Neural cell (in vitro differentiated cells): Measurements from ENCODE around the gene SRC. TPM values are rescaled to one million over a fixed set of nuclear protein-coding genes. Genes with fewer than 3 reads are reported as not detected.

Experiments used
- H2AFZ ChIP-seq: fragments of 200-600, 300-800 bp; sonication (generic), shearing (Covaris generic); 2 replicates; pipeline ENCODE4 v1.6.0; 2014; ENCODE audit warnings: low read depth, mild to moderate bottlenecking, antibody characterized with exemption, low read length, moderate library complexity
- H3F3A ChIP-seq: fragments of 200-600 bp; shearing (Covaris generic); 2 replicates; pipeline ENCODE4 v1.6.1; 2016; ENCODE audit warnings: mild to moderate bottlenecking, moderate library complexity, mixed read lengths, antibody characterized with exemption, low read length; ENCODE audit not compliant: insufficient read depth, poor library complexity, severe bottlenecking
- H3K27ac ChIP-seq: fragments of 200-600, 300-800 bp; sonication (generic), shearing (Covaris generic); 2 replicates; pipeline ENCODE4 v1.5.1; 2014; ENCODE audit warnings: mild to moderate bottlenecking, low read length, moderate library complexity
- H3K27me3 ChIP-seq: fragments of 300-800, 200-600 bp; sonication (generic), shearing (Covaris generic); 2 replicates; pipeline ENCODE4 v1.6.0; 2014; ENCODE audit warnings: mild to moderate bottlenecking, low read depth, low read length, moderate library complexity; ENCODE audit not compliant: insufficient read depth
- H3K36me3 ChIP-seq: fragments of 300-800, 200-600 bp; sonication (generic), shearing (Covaris generic); 2 replicates; pipeline ENCODE4 v1.5.1; 2014; ENCODE audit warnings: mild to moderate bottlenecking, antibody characterized with exemption, low read length, moderate library complexity; ENCODE audit not compliant: insufficient read depth
- H3K4me2 ChIP-seq: fragments of 300-800, 200-600 bp; sonication (generic), shearing (Covaris generic); 2 replicates; pipeline ENCODE4 v1.6.0; 2014; ENCODE audit warnings: mild to moderate bottlenecking, low read length
- H3K4me3 ChIP-seq: fragments of 300-800, 200-600 bp; sonication (generic), shearing (Covaris generic); 2 replicates; pipeline ENCODE4 v1.5.1; 2014; ENCODE audit warnings: mild to moderate bottlenecking, low read length, moderate library complexity
- H3K79me2 ChIP-seq: fragments of 200-600 bp; shearing (Covaris generic); replicated peaks from 2 replicates; pipeline ENCODE4 v1.6.0; 2014; ENCODE audit warnings: mild to moderate bottlenecking, low read length, moderate library complexity; ENCODE audit not compliant: insufficient read depth
- H3K9ac ChIP-seq: fragments of 300-800, 200-600 bp; sonication (generic), shearing (Covaris generic); 2 replicates; pipeline ENCODE4 v1.6.1; 2016; ENCODE audit warnings: mild to moderate bottlenecking, low read length, mixed read lengths
- H3K9me2 ChIP-seq: fragments of 200-600 bp; shearing (Covaris generic); 2 replicates; pipeline ENCODE4 v1.6.1; 2016; ENCODE audit warnings: mild to moderate bottlenecking, low read length, mixed read lengths; ENCODE audit not compliant: insufficient read depth
- H3K9me3 ChIP-seq: fragments of 200-600, 300-800 bp; sonication (generic), shearing (Covaris generic); 2 replicates; pipeline ENCODE4 v1.6.1; 2016; ENCODE audit warnings: mild to moderate bottlenecking, mixed run types, low read length, moderate library complexity, mixed read lengths
- H4K20me1 ChIP-seq: fragments of 200-600 bp; shearing (Covaris generic); 2 replicates; pipeline ENCODE4 v1.6.1; 2016; ENCODE audit warnings: mild to moderate bottlenecking, mixed run types; ENCODE audit not compliant: insufficient read depth
- EP300 ChIP-seq: fragments of 450-650 bp; conservative IDR thresholded peaks from 2 replicates; pipeline ENCODE4 v1.6.1; 2014; ENCODE audit warnings: antibody characterized with exemption, mild to moderate bottlenecking, moderate library complexity; ENCODE audit not compliant: poor library complexity, severe bottlenecking
- EZH2 ChIP-seq: fragments of 200-600, 300-800 bp; shearing (Covaris generic), sonication (generic); IDR thresholded peaks from 2 replicates; pipeline ENCODE4 v1.6.1; 2014; ENCODE audit warnings: antibody characterized with exemption, low read length, borderline replicate concordance, mild to moderate bottlenecking; ENCODE audit not compliant: insufficient read depth, poor library complexity, severe bottlenecking
- MXI1 ChIP-seq: fragments of 450-650 bp; conservative IDR thresholded peaks from 2 replicates; pipeline ENCODE4 v1.6.1; 2014; ENCODE audit warnings: antibody characterized with exemption, mild to moderate bottlenecking; ENCODE audit not compliant: poor library complexity, severe bottlenecking
- POLR2AphosphoS5 ChIP-seq: IDR thresholded peaks from 2 replicates; pipeline ENCODE4 v1.6.1; 2012
- RAD21 ChIP-seq: fragments of 450-650 bp; conservative IDR thresholded peaks from 2 replicates; pipeline ENCODE4 v1.6.1; 2014; ENCODE audit warnings: antibody characterized with exemption, mild to moderate bottlenecking, moderate library complexity
- REST ChIP-seq: IDR thresholded peaks from 2 replicates; pipeline ENCODE4 v1.6.1; 2012; ENCODE audit warnings: borderline replicate concordance
- SMC3 ChIP-seq: fragments of 450-650 bp; conservative IDR thresholded peaks from 2 replicates; pipeline ENCODE4 v1.6.1; 2014; ENCODE audit warnings: antibody characterized with exemption, mild to moderate bottlenecking, moderate library complexity; ENCODE audit not compliant: poor library complexity
- TAF1 ChIP-seq: IDR thresholded peaks from 2 replicates; pipeline ENCODE4 v1.6.1; 2012; ENCODE audit warnings: low read depth
- polyA plus RNA-seq: library from polyadenylated mRNA; depleted of rRNA; stranded (reverse); fragments of >200 nt; gene quantifications from 2 replicates; pipeline ENCODE4 v1.2.3, GENCODE V29; 2014
- TF ChIP-seq, protein P1 (sequence below): fragments of 450-650 bp; IDR thresholded peaks from 2 replicates; pipeline ENCODE4 v1.5.1; 2014; ENCODE audit warnings: antibody characterized with exemption, mild to moderate bottlenecking, moderate library complexity; ENCODE audit not compliant: poor library complexity, severe bottlenecking

The SRC gene
- polyA plus RNA-seq, 1 donor from 2014 or later, result 39.0 TPM

GRCh38 chr20:37333848-37334318 is 12.1 kb upstream of the SRC start:
- no peak overlapping the region for H3K4me2 ChIP-seq
- no peak overlapping the region for H2AFZ ChIP-seq
- TF ChIP-seq RAD21 (no peak), POLR2AphosphoS5 (no peak), SMC3 (no peak), TAF1 (no peak), EP300 (no peak), REST (no peak), EZH2 (no peak), MXI1 (no peak)
- TF ChIP-seq, protein P1, sequence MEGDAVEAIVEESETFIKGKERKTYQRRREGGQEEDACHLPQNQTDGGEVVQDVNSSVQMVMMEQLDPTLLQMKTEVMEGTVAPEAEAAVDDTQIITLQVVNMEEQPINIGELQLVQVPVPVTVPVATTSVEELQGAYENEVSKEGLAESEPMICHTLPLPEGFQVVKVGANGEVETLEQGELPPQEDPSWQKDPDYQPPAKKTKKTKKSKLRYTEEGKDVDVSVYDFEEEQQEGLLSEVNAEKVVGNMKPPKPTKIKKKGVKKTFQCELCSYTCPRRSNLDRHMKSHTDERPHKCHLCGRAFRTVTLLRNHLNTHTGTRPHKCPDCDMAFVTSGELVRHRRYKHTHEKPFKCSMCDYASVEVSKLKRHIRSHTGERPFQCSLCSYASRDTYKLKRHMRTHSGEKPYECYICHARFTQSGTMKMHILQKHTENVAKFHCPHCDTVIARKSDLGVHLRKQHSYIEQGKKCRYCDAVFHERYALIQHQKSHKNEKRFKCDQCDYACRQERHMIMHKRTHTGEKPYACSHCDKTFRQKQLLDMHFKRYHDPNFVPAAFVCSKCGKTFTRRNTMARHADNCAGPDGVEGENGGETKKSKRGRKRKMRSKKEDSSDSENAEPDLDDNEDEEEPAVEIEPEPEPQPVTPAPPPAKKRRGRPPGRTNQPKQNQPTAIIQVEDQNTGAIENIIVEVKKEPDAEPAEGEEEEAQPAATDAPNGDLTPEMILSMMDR, result no peak

GRCh38 chr20:37334450-37334849 is 11.5 kb upstream of the SRC start:
- H3F3A ChIP-seq, result no peaks in the 10 kb centered on the region
- no peak overlapping the region for H3K27ac ChIP-seq
- no peaks in the 10 kb centered on the region for H3K36me3 ChIP-seq
- no peak for TF ChIP-seq MXI1
- no peak for TF ChIP-seq EP300
- TF ChIP-seq REST, result no peak
- TF ChIP-seq RAD21, result no peak
- TF ChIP-seq, protein P1, result no peak
- TF ChIP-seq EZH2, result no peak
- TF ChIP-seq SMC3, result no peak
- TF ChIP-seq POLR2AphosphoS5, result no peak
- TF ChIP-seq TAF1, result no peak
- H2AFZ ChIP-seq, result no peak overlapping the region
- H3K4me3 ChIP-seq, result no peak overlapping the region
- H3K9ac ChIP-seq, result no peak overlapping the region
- no peaks in the 10 kb centered on the region for H3K27me3 ChIP-seq
- H3K79me2 ChIP-seq, result no peaks in the 10 kb centered on the region
- H3K9me2 ChIP-seq, result no peaks in the 10 kb centered on the region
- no peaks in the 10 kb centered on the region for H3K9me3 ChIP-seq
- no peaks in the 10 kb centered on the region for H4K20me1 ChIP-seq
- H3K4me2 ChIP-seq, result no peak overlapping the region

More at GRCh38 chr20:37333848-37334318, 12.1 kb upstream of the SRC start:
- no peaks in the 10 kb centered on the region for H3K9me3 ChIP-seq
- no peaks in the 10 kb centered on the region for H3K79me2 ChIP-seq
- H3K4me3 ChIP-seq, result no peak overlapping the region
- H3K9me2 ChIP-seq, result no peaks in the 10 kb centered on the region
- H3K27ac ChIP-seq, result no peak overlapping the region
- no peaks in the 10 kb centered on the region for H3K27me3 ChIP-seq
- no peaks in the 10 kb centered on the region for H4K20me1 ChIP-seq
- no peaks in the 10 kb centered on the region for H3F3A ChIP-seq
- no peak overlapping the region for H3K9ac ChIP-seq
- no peaks in the 10 kb centered on the region for H3K36me3 ChIP-seq
